ENCODE measurements around the gene SLC24A3. TPM values are rescaled to one million over a fixed set of nuclear protein-coding genes. Genes with fewer than 3 reads are reported as not detected.

The SLC24A3 gene
- total and polyA plus RNA-seq, 7 donors: 0.92 to 20.8 (median 13.5) TPM

GRCh38 chr20:19328676-19329075 lies 116.2 kb downstream of the SLC24A3 start:
- Histone ChIP-seq H3K27ac (no peak overlapping the region), H3K9me3 (no peaks in the 10 kb centered on the region), H3K27me3 (no peaks in the 10 kb centered on the region), H3K4me3 (no peak overlapping the region), H3K4me1 (peaks cover 0 to 10% (median 0%) of the 10 kb centered on the region in 4 donors), H3K36me3 (no peaks in the 10 kb centered on the region)
- TF ChIP-seq POLR2AphosphoS5 (IDR thresholded peaks at IDR 0.05) (no peak), EP300 (IDR thresholded peaks at IDR 0.05) (no peak), POLR2A (IDR thresholded peaks at IDR 0.05) (no peak), CTCF (IDR thresholded peaks at IDR 0.05) (no peak)
- intact Hi-C loops (cut with DNase I): no loop called here
- 86 to 94% methylated on average over 7 of the region's 7 CpGs for WGBS, 2 donors
- DNase-seq: no peak

- WGBS, 2 donors: 94% methylated on average over 6 of the region's 6 CpGs
- Histone ChIP-seq H3K4me3 (no peak overlapping the region), H3K9me3 (no peaks in the 10 kb centered on the region), H3K27ac (no peak overlapping the region), H3K27me3 (no peaks in the 10 kb centered on the region), H3K4me1 (peaks cover 0 to 10% (median 0%) of the 10 kb centered on the region in 4 donors), H3K36me3 (no peaks in the 10 kb centered on the region)
- no peak for DNase-seq
- intact Hi-C loops (cut with DNase I): no loop called here
- TF ChIP-seq POLR2AphosphoS5 (IDR thresholded peaks at IDR 0.05): no peak
- no peak for TF ChIP-seq CTCF (IDR thresholded peaks at IDR 0.05)
- no peak for TF ChIP-seq POLR2A (IDR thresholded peaks at IDR 0.05)
- no peak for TF ChIP-seq EP300 (IDR thresholded peaks at IDR 0.05)
Measured at GRCh38 chr20:19330038-19330437, 117.6 kb downstream of the SLC24A3 start.

- TF ChIP-seq POLR2AphosphoS5 (IDR thresholded peaks at IDR 0.05) (no peak), EP300 (IDR thresholded peaks at IDR 0.05) (no peak), CTCF (IDR thresholded peaks at IDR 0.05) (no peak), POLR2A (IDR thresholded peaks at IDR 0.05) (no peak)
- intact Hi-C loops (cut with DNase I): no loop called here
- no peaks in the 10 kb centered on the region for H3K9me3 ChIP-seq
- no peaks in the 10 kb centered on the region for H3K27me3 ChIP-seq
- no peaks in the 10 kb centered on the region for H3K36me3 ChIP-seq
- DNase-seq: no peak
- 58 to 84% methylated on average over 1 of the region's 1 CpG for WGBS, 2 donors
- no peak overlapping the region for H3K27ac ChIP-seq
- H3K4me3 ChIP-seq: no peak overlapping the region
- H3K4me1 ChIP-seq: peaks cover 0 to 10% (median 0%) of the 10 kb centered on the region in 4 donors
Measured at GRCh38 chr20:19330731-19331130, 118.3 kb downstream of the SLC24A3 start.

GRCh38 chr20:19333563-19333962 lies 121.1 kb downstream of the SLC24A3 start:
- no peaks in the 10 kb centered on the region for H3K27me3 ChIP-seq
- WGBS, 2 donors: 67 to 70% methylated on average over 4 of the region's 4 CpGs
- no peak for DNase-seq

More at GRCh38 chr20:19333563-19333962, 121.1 kb downstream of the SLC24A3 start:
- intact Hi-C loops (cut with DNase I): no loop called here
- no peak for TF ChIP-seq POLR2A (IDR thresholded peaks at IDR 0.05)
- no peak for TF ChIP-seq CTCF (IDR thresholded peaks at IDR 0.05)
- TF ChIP-seq POLR2AphosphoS5 (IDR thresholded peaks at IDR 0.05): no peak
- TF ChIP-seq EP300 (IDR thresholded peaks at IDR 0.05): no peak
- peaks cover 0 to 20% (median 7%) of the 10 kb centered on the region in 4 donors for H3K4me1 ChIP-seq
- no peak overlapping the region for H3K4me3 ChIP-seq
- H3K27ac ChIP-seq: no peak overlapping the region
- H3K9me3 ChIP-seq: no peaks in the 10 kb centered on the region
- H3K36me3 ChIP-seq: no peaks in the 10 kb centered on the region

Data from sigmoid colon (tissue), 7 donors.